Adrenal gland (tissue), 12 donors: ENCODE results near the gene DNAH17. TPM values are rescaled to one million over a fixed set of nuclear protein-coding genes. Genes with fewer than 3 reads are reported as not detected.

Source experiments
- DNase-seq, 7 donors: peaks; one replicate each; pipeline ENCODE4 v3.0.0-alpha.2; 2019 to 2020
- H3K27ac ChIP-seq, 5 donors: fragments of 200-600 bp; sonication (generic) in 4 of 5; 1 replicate in 3 of 5; 2 replicates in 2 of 5; pipeline versions ENCODE4 v1.5.1 to v1.8.0; 2016 to 2020; ENCODE audit warnings: mild to moderate bottlenecking in 1 of 5
- H3K27me3 ChIP-seq: fragments of 200-600 bp; 2 replicates; pipeline ENCODE4 v1.8.0; 2021
- H3K36me3 ChIP-seq, 2 donors: fragments of 200-600 bp; replicated peaks in 1 of 2; 1 replicate in 1 of 2; 2 replicates in 1 of 2; pipeline versions ENCODE4 v1.5.1 to v1.8.0; 2018 to 2022
- H3K4me1 ChIP-seq, 2 donors: fragments of 200-600 bp; replicated peaks in 1 of 2; 1 replicate in 1 of 2; 2 replicates in 1 of 2; pipeline versions ENCODE4 v1.5.1 to v1.8.0; 2018 to 2021
- H3K4me3 ChIP-seq, 4 donors: fragments of 200-600 bp; sonication (generic) in 3 of 4; one replicate each; pipeline ENCODE4 v1.5.1; 2016 to 2018
- H3K9me3 ChIP-seq, 3 donors: fragments of 200-600 bp; sonication (generic) in 1 of 3; replicated peaks in 1 of 3; 1 replicate in 2 of 3; 2 replicates in 1 of 3; pipeline versions ENCODE4 v1.5.1 to v1.8.0; 2016 to 2021
- CTCF ChIP-seq, 6 experiments: fragments of 450-650 bp in 4 of 6; fragments of 200-600 bp in 2 of 6; sonication (generic) in 1 of 6; IDR thresholded peaks; 1 replicate in 5 of 6; 2 replicates in 1 of 6; pipeline versions ENCODE4 v1.5.1 to v1.8.0; 2016 to 2021; ENCODE audit warnings: antibody characterized with exemption in 6 of 6, mild to moderate bottlenecking in 2 of 6, moderate library complexity in 1 of 6
- POLR2A ChIP-seq, 2 donors: fragments of 450-650 bp; IDR thresholded peaks; one replicate each; pipeline ENCODE4 v1.6.1; 2017; ENCODE audit warnings: antibody characterized with exemption in 2 of 2, mild to moderate bottlenecking in 2 of 2, moderate library complexity in 1 of 2
- WGBS, 4 donors: extraction: QIAGEN DNeasy Blood & Tissue Kit in 2 of 4; methylation state at CpG; one replicate each; pipeline versions ENCODE4 v1.1.5 to v1.1.7; 2013 to 2017; 5-methylcytosine and 5-hydroxymethylcytosine counted together
- intact Hi-C, 2 donors: fragments of 100-400 bp; cut with DNase I; formaldehyde crosslinking; loops; one replicate each; pipeline versions ENCODE4 v1.14.1 to v1.15.0; 2022 to 2023
- polyA plus RNA-seq, 3 donors: library from polyadenylated mRNA; stranded (reverse); fragments of 200-250 nt in 2 of 3; fragments of 350-450 nt in 1 of 3; fragmentation: Illumina TruSeq in 1 of 3; extraction: RNeasy Lipid Tissue Mini Kit (QIAGEN cat#74804) in 1 of 3; gene quantifications; one replicate each; pipeline ENCODE4 v1.2.3, GENCODE V29; 2013 to 2014
- total RNA-seq, 9 donors: library from RNA; depleted of rRNA in 4 of 9; stranded (reverse); fragments of >200 nt in 4 of 9; fragments of 120-200 nt in 1 of 9; fragmentation: NEBNext Ultra II Directional in 1 of 9; extraction: Animal tissue kit (Norgen Biotek cat#: 25700) in 1 of 9; gene quantifications; one replicate each; pipeline versions ENCODE4 v1.1.0 to v1.2.4, GENCODE V29; 2013 to 2023
- donor health status: healthy with polysubstance abuse.
- donor health status: Bipolar disorder and iron deficiency.
- donor health status: DM: yes; HTN: yes; CAD: no.
- donor health status: DM: no; HTN: no; CAD: no.
- donor health status: DM: no; HTN: no; CAD: no.
- donor health status: DM: yes; HTN: yes; CAD: no.

Gene DNAH17
- total and polyA plus RNA-seq, 12 donors, result 0.03 to 1.8 (median 0.22) TPM; not detected in 5

DNA sequence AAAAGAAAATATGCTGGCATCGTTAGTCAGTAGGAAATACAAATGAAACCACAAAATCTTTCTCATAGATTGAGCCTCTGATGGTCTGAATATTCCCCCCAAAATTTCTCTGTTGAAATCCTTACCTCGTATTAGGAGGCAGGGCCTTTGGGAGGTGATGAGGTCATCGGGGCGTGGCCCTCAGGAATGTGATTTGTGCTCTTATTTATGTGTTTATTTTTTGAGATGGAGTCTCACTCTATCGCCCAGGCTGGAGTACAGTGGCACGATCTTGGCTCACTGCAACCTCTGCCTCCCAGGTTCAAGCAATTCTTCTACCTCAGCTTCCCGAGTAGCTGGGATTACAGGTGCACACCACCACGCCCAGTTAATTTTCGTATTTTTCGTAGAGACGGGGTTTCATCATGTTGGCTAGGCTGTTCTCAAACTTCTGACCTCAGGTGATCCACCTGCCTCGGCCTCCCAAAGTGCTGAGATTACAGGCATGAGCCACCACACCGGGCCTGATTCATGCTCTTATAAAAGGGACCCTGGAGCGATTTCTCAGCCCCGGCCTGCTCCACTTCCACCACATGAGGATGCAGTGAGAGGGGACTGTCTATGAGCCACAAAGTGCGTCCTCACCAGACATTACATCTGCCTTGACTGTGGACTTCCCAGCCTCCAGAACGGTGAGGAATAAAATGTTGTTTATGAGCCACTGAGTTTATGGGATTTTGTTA is 53.1 kb downstream of the DNAH17 start:
- no peak overlapping the region for H3K27ac ChIP-seq
- WGBS, 4 donors, result 86 to 90% (median 90%) methylated on average over 17 of the region's 17 CpGs
- H3K9me3 ChIP-seq, result no peaks in the 10 kb centered on the region
- TF ChIP-seq POLR2A (IDR thresholded peaks at IDR 0.05), result no peak
- TF ChIP-seq CTCF (IDR thresholded peaks at IDR 0.05), result no peak
- no peak overlapping the region for H3K4me3 ChIP-seq
- no peaks in the 10 kb centered on the region for H3K27me3 ChIP-seq
- no peaks in the 10 kb centered on the region for H3K4me1 ChIP-seq
- intact Hi-C loops, result no loop called here
- DNase-seq, result no peak
- no peaks in the 10 kb centered on the region for H3K36me3 ChIP-seq

DNA sequence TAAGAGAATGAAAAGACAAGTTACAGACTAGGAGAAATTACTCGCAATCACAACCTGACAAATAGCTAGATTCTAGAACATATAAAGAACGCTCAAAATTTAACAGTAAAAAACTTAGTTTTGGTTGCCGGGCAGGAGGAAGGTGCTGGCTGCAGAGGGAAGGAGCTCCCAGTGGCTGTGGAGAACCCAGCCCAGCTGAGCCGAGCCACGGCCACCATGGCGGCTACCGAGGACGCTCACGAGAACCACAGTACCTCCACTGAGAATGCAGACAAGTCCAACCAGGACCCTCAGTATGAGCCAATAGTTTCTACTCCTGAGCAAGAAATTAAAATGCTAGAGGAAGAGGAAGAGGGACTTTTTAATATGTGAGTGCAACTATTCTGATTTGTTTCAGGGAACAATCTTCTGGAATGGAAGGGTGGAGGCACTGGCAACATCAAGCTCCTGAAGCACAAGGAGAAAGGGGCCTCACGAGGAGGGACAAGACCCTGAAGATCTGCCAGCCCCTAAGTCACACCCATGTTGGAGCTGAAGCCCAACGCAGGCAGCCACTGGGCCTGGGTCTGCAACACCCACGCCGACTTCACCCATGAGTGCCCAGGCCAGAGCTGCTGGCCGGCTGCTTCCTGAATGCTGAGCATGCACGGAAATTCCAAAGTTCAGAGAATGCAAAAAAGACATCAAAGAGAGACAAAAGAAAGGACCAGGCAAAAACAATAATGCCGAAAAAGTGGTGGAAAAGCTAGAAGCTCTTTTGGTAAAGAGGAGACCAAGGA is 55.0 kb downstream of the DNAH17 start:
- Histone ChIP-seq H3K27me3 (no peaks in the 10 kb centered on the region), H3K4me1 (no peaks in the 10 kb centered on the region), H3K4me3 (no peak overlapping the region), H3K9me3 (no peaks in the 10 kb centered on the region), H3K27ac (no peak overlapping the region), H3K36me3 (no peaks in the 10 kb centered on the region)
- intact Hi-C loops, result no loop called here
- DNase-seq, result no peak
- TF ChIP-seq CTCF (IDR thresholded peaks at IDR 0.05) (no peak), POLR2A (IDR thresholded peaks at IDR 0.05) (no peak)
- 92 to 96% (median 92%) methylated on average over 16 of the region's 16 CpGs for WGBS, 4 donors

DNA sequence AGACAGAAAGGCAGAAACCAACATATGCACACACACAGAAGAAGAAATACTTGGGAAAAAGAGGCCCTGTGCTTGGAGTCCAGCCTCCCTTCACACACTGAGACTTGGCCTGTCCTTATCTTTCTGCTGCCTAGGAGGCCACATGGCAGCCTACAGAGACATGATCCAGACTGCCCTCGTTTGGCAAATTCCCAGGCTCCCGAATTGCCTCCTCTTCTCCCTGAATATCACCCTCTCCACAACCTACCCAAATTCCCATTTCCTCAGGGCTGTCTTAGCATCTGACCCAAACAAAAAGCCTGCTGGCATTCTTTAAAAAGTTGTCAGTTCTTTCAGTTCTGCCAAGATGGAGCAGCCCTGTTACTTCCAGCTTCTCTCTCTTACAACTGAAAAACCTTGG is 59.8 kb downstream of the DNAH17 start:
- DNase-seq, result no peak
- intact Hi-C loops, result no loop called here

More for the DNA sequence above, 59.8 kb downstream of the DNAH17 start:
- Histone ChIP-seq H3K4me1 (no peaks in the 10 kb centered on the region), H3K36me3 (no peaks in the 10 kb centered on the region), H3K27ac (no peak overlapping the region), H3K27me3 (no peaks in the 10 kb centered on the region), H3K9me3 (no peaks in the 10 kb centered on the region), H3K4me3 (no peak overlapping the region)
- 76 to 93% (median 83%) methylated on average over 2 of the region's 2 CpGs for WGBS, 4 donors
- TF ChIP-seq POLR2A (IDR thresholded peaks at IDR 0.05) (no peak), CTCF (IDR thresholded peaks at IDR 0.05) (no peak)
